Inflammatory macrophage treated with lipopolysaccharide for 4 hours (primary cell): ENCODE data around the gene OPN1SW.

Experiments
- DNase-seq: peaks from one replicate; pipeline ENCODE4 v3.0.0-alpha.2; 2020

The OPN1SW gene

DNA sequence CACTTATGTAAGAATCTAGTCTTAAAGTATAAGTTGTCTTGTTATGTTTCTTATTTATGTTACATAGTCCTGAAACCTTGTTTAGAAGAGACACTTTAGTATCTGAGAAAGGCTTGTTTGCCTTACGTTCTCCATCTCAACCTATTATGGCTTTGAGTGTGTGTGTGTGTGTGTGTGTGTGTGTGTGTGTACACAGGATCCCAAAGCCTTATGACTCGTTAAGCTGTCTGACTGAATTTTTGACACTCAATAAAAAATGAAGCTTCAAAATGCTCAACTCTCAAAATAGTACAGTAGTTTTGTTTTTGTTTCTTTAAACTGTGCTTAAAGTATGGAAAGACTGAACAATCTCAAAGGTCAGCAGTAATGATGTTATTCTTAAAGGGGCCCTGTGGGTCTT lies 18.4 kb downstream of the OPN1SW start:
- DNase-seq, result no peak

DNA sequence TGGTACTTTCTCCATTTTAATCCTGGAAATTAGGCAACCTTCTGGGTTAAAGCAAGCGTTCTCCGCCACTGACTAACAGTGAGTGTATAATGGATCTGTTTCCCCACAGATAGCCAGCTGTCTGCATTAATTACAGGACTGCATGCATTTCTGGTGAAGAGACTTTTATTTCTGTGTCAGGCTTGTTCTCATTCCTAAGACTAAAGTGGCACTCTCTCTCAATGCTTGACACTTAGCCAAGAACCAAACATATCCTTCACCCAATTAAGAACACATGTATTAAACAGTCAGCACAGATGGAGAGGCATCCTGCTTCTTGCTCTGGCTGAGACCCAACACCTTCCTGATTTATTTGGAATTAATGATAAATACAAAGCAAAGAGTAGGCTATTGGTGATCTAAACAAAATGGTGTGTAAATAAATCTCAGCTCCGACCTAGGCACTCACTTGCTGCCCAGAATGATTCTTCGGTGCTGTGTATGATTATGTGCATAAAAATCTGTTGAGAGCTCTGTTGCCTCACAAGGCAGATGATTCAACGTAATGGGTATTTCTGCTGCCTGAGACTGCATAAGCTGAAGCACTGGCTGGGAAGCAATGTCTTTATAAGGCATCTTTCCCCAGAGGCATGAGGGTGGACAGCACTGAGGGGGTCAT lies 19.6 kb downstream of the OPN1SW start:
- DNase-seq, result no peak

DNA sequence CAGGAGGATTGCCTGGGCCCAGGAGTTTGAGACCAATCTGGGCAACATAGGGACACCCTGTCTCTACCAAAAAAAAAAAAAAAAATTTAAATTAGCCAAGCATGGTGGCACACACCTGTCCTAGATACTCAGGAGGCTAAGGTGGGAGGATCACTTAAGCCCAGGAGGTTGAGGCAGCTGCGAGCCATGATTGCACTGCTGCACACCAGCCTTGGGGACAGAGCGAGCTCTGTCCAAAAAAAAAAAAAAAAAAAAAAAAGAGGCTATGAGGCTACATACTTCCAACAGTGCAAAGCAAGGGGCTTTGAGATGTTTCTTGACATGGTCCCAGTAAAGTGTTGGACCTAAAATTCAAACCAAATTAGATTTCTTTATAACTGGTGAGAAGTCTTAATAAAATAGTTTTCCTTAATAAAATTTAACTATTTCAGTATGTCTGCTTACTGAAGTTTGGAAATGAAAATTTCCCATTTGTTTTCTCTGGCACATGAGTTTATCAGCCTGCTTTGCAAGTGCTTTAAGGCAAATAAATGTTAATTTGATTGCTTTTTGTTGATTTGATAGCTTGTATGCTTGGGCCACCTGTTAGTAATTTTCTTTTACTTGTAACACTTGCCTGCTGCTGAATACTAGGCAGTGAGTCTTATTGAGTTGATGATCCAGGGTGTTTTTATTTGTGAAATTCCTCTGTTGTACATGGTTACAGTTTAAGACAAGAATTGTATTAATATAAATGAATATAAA lies 20.3 kb downstream of the OPN1SW start:
- no peak for DNase-seq

DNA sequence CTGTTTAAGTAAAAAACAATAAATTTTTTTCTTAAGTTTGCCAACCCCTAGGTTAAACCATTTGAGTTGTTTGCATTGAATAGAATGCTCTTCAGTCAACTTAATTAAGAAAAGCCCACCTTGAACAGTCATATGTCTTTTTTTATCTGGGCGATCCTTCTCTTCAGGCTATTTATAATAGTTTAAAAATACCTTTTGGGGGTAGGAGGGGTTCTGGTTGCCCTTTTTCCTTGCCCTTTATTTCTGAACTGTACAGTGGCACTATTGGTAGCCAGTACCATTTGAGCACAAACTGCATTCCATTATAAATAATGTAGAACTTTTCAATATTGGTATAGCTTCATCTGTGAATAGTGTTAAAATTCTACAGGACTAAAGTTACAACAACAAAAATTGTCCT lies 23.3 kb downstream of the OPN1SW start:
- no peak for DNase-seq

DNA sequence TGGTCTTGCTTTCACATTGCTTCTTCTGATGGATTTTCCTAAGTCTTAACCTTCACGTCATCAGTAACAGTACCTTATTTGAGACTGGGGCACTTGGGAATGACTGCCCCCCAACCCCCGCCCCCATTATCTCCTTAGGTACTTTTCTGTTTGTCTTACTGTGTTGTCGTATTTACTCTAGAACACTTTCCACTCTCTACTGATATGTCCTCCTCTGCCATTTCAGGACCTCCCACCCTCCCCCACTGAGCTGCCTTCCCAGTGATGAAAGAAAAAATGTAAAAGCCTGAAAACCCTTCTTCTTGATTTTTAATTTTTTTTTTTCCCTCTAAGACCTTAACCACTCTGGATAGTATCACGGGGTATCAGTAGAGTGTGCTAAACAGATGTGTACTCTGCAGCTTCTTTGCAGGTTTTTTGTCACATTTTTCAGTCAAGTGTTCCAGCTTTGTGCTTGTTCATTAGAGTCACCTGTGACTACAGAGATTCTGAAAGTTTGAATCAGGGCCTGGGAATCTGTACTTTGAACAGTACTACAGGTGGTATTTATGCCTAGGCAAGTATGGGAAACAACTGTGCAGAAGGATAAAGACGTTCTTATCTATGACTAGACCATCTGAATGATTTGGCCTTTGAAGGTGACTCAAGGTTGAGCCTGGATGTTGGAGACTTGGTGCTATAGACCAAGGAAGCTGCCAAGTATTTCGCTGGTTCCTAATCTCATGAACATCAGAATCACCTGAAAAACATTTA lies 28.1 kb downstream of the OPN1SW start:
- DNase-seq, result no peak

DNA sequence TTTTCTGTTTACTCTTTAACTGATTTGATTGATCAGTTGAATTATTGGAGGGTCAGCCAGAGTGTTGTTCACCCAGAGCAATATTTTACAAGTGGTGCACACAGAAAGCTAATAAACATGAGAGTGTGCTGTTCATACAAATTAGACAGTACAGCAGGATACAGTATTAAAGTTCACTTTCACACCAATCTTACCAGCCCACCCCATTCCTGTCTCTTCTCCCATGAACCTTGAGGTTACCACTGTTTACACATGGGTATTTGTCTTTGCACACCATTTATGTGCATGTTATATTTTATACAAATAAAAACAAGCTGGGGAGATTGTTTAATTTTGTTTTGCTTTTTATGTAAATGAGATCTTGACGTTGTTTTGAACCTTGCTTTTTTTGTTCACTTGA lies 29.9 kb downstream of the OPN1SW start:
- no peak for DNase-seq

DNA sequence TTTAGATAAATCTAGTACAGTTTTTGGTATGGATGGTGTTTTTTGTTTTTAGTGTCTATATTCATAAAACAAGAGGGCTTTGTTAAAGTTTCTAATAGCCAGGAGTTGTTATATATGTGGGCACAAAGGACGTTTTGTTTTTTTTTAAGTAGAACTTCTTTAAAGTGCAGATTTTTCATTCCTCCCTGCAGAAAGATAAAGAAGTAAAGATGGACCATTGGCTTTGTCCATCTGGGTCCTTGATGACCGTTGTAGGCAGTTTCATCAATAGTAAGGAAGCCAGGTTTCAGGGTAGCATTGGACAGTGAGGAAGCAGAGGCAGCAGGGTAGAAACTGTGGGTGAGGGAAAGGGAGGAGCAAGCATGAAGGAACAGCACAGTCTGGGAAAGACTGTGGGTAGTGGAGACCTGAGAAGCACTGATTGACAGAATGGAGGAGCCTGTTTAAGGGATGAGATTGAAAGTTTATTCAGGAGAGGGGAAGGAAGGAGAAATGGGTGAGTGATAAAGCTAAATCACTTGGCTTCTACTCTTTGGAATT lies 31.2 kb downstream of the OPN1SW start:
- DNase-seq, result peak; percentile 35

DNA sequence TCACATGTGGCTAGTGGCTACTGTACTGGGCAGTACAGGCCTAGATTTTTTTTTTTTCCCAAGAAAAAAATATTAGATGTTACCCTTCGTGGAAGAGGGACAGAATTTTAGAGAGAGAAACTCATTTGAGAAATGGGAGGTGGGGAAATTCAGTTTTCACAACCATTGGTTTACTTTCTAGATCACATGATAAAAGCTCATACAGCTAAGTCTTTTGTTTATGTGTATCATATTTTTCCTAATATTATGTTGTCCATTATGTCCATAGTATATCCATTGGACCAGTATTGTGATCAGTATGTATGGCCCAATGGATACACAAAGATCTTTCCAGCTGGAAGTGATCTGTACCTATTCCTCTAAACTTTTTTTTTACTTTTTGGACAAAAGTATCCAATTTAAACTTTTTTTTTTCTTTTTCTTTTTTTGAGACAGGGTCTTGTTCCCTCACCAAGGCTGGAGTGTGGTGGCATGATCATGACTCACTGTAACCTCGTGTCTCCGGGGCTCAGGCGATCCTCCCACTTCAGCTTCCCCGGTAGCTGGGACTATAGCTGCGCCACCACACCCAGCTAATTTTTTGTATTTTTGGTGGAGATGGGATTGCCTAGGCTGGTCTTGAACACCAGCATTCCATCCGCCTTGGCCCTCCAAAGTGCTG lies 32.4 kb downstream of the OPN1SW start:
- peak; percentile 69 for DNase-seq

DNA sequence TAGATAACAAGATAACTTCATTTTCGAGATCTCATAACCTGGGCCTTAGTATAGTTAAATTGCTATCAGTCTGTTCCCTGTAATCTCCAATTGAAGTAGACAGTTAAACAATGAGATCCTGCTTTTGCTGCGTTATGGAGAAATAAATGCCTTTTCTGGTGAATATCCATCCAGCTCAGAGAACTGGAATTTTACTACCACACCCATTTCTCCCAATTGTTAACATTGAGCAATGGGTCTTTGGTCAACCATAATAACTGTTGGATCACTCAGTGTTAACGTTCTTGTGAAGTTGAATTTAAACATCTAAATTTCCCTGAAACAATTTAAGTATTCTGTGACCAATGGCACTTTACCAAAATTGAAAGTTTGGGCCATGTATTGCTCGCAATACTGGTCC lies 33.4 kb downstream of the OPN1SW start:
- DNase-seq, result no peak

DNA sequence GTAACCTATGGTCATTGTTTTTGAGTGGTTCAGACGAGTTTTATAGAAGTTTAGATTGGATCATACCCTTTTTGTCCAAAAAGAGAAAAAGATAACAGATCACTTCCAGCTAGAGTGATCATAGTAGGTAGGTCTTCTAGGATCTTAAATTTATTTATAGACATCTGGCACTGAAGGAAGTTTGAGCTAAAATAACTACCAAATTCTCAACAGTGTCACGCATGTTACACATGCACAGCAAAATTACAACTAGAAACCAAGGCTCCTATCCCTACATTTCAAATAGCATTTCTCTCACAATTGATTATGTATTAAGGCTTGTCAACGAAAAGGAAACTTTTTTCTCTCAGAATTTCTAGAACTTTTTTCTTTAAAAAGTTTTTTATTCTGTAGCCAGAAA lies 34.1 kb downstream of the OPN1SW start:
- DNase-seq, result no peak

DNA sequence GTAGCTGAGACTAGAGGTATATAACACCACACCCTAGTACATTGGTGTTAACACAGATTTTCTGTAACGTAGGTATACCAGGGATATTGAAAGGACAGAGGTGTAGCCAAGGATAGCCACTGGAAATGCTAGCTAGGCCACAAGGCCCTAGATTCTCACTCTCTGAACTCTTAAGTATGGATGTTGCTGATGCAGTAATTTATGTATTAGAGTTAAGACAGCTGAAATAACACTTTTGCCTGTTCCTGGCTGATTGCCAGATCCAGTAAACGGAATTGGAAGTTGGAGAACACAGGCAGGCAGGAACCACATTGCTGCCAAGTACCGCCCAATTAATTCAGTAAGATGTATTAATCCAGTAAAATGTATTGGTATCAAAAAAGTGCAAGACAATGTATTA lies 34.6 kb downstream of the OPN1SW start:
- DNase-seq, result no peak

DNA sequence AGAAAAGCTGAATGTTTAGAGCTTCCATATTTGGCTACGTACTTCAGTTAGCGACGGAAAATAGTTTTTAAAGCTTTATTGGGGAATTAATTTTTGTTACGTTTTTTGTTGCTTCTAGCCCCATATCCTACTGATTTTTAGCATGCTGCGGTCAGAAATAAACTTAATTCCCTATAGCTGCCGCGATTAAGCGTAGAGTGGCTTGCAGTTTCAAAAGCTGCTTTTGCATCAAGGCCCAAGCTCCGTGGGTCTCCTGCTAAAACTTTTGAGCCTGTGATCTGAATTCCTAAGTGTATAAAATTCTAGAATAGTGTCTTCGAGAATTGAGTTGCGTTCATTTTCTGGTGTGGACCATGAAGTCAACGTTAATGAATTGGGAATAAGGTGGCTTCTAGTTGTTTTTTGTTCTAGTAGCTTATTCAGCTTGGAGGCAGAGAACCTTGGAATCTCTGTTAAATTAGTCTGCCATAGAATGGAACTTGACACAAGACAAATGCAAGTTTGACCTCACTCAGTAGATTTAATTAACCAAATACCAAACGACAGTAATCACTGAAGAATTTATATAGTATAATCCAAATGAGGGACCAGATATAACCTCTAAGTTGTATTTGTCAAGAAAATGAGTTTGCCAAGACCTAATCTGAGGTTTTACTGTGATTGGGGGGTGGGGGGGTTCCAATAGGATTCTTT lies 35.5 kb downstream of the OPN1SW start:
- DNase-seq, result no peak

DNA sequence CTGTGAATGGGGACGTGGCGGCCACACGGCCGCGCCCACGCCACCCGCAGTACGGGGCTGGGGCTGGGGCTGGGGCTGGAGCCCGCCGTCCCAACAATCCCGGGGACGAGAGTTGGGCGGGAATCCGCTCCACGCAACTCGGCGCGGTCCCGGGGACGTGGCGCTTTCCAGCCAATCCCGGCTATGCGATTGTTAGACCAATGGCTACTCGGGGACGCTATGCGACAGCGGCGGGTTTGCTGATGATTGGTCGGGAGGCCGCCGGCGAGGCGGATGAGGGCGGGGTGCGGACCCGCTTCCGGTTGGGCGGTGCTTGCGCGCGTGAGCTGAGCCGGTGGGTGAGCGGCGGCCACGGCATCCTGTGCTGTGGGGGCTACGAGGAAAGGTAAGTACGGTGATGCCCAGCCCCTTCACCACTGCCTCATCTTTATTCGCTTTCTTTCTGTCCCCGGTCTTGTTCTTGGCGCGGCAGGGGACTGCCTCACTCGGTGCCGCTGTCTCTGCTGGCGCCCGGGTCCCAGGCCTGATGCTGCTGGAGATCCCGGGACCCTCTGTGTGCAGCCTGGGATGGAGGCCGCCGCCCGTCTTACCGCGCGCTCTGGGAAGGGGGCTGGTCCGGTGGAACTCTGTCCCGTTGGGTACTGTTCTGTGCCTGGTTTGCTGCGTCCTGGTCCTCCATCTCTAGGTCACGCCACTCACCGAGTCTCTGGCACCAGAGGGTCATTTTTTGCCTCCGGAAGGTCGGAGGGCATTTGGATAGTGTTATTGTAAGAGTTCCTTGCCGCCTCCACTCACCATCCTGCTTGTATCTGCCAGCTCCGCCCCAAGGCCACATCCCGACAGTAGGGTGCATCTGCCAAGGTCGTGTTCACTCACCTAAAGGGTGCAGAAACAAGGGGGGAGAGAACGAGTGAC lies 36.3 kb downstream of the OPN1SW start, which contains the start of gene CALU:
Gene CALU, plus strand, starts transcription at position 312 of the 915 bp plus-strand sequence. CDS start 9,225 bp downstream, outside the sequence.
- peak; percentile 96 for DNase-seq

DNA sequence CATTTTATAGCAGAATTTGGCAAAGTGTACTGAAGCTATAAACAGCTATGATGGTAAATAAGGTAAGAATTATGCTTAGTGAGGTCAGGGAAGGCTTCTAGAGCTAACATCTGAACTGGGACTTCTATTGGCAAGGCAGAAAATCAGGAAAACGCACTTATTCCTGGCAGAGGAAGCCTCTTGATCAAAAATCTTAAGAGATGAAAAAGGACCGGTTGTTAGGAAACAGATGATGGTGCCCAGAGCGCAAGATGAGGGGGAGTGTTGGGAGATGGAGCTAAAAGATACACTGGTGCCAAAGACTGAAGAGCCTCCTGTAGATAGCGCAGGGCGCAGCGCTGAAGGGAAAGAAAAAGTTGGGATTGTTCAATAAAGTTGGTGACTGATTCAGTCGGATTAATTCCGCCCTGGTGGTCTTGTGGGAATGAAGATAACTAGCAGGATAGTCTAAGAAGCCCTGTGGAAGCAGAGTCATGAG lies 37.0 kb downstream of the OPN1SW start:
- no peak for DNase-seq

DNA sequence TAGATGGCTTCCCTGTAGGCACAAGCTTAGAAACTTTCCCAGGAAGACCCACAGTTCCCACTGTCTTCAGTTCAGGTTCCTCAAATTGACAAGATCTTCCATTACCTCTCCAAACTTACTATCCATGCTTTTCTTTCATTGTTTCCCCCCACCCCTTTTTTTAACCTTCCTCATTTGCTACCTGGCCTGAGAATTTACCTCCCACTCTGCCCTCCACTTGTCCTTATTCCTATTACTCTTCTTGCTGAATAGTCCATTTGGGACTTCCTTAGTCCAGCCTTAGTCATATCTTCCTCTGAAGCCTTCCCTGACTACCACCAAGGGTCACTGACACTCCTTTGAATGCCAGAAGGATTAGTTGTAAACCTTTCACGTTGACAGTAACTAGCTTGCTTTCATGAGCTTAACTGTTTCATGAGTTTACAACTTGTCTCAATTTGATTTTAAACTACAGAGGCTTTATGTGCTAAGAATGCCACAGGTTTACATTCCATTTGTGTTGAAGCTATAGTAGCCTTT lies 37.7 kb downstream of the OPN1SW start:
- DNase-seq, result no peak

DNA sequence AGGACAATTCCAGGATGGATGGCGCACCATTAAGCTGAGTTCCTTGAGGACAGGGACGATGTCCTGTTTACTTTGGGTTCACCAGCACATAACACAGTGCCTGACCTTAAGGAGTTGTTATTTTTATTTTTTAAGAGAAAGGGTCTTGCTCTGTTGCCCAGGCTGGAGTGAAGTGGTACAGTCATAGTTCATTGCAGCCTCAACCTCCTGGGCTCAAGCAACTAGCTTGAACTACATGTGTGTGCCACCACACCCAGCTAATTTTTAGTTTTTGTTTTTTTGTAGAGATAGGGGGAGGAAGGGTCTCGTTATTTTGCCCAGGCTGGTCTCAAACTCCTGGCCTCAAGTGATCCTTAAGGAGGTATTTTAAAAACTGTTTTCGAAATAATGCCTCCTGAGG lies 38.2 kb downstream of the OPN1SW start:
- DNase-seq, result no peak

DNA sequence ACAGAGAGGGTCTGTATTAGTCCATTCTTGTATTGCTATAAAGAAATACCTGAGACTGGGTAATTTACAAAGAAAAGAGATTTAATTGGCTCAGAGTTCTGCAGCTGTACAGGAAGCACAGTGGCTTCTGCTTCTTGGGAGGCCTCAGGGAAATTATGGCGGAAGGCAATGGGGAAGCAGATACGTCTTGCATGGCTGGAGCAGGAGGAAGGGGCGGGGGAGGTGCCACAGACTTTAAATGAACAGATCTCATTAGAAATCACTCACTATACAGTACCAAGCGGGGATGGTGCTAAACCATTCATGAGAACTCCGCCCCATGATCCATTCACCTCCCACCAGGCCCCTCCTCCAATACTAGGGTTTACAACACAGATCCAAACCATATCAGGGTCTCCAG lies 40.2 kb downstream of the OPN1SW start:
- DNase-seq, result peak; percentile 59

DNA sequence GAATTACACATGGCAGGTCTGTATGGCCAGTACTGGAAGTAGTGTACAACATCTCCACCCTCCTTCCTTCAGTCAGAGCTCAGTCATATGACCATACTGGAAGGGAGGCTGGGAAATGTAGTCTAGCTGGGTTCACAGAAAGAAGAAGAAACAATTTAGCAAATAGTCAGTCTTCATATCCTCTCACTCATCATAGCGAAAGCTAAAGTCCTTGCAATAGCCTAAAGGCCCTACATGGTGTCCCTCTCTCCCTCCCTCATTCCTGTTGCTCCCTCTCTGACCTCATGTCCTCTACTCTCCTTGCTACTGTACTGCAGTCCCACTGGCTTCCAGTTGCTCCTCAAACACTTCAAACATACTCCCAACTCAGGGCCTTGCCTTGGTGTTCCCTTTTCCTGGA lies 40.7 kb downstream of the OPN1SW start:
- peak; percentile 68 for DNase-seq

DNA sequence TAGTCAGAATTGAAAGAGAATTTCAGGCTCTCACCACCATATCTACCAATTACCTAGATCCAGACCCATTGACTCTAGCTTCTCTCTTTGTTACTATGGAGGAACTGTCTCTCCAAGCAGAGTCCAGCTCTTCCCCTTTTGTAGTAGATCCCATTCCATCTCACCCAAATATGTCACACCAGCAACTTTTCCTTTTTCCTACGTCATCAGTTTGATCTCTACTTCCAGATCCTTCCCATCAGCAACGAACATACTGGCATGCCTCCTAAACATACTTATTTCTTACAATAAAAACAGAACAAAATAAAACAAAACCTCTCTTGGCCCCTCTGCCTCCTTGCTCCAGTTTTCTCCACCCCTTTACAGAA lies 42.3 kb downstream of the OPN1SW start:
- no peak for DNase-seq

DNA sequence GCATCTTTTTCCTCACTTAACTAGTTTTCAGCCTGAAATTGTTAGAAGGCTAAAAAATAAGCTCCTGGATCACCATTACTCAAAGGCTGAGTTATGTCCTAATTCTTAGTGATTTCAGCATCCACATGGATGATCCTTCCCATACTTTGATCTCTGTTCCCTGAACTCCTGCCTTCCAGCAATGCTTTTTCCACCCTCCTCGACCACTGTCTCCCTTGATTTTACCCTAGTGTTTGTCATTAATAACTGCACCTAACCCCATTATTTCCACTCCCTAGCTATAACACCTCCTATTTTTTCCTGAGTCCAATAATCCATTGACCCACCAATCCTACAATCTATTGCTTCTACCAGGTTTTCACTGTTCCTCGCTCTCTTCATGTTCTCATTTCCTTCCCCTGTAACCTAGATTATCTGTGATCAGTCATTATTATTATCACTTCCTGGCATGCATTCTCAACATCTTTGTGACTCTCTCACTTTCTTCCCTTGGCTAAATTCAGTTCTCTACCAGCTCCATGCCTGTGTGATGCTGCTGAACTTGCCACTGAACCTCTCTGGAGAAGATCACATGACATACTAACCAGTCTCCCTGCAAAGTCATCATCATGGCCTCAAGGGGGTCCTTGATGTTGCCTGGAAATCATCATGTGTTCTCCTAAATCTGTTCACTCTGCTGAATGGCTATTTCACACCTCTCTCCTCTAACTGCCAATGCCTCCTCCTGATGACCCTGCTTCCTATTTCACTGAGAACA lies 42.9 kb downstream of the OPN1SW start:
- DNase-seq, result no peak
